ENCODE data around the gene ZBTB40.

The ZBTB40 gene

DNA sequence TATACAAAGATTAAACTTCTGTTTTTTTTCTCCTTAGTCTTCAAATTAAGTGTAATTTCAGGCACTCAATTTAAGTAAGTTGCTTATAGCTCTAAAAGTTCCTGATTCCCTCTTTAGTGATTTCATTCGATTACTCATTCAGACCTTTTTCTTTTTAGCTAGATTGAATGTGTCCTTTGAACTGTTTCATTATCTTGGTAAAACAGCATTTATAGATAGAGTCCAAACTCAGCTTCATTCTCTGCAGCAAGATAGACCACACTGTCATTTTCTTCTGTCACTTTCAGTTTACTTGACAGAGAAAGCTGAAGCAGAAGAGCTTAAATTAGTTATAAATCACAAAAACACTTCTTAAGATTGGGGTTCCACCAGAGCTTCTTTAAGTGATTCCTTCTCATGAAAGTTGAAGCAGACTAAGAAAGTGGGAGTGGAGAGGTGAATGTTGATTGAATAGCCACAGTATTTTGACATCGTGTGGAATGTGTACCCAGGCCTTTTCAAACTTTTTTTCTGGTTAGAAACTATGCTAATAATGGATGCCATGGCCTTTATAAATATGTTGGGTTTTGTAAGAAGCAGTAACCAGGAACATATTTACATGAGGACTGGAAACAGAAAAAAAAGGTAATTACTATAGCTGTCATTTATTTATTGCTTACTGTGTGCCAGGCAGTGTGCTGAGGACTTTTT lies 52.2 kb downstream of the ZBTB40 start:
- TF ChIP-seq, protein P1, sequence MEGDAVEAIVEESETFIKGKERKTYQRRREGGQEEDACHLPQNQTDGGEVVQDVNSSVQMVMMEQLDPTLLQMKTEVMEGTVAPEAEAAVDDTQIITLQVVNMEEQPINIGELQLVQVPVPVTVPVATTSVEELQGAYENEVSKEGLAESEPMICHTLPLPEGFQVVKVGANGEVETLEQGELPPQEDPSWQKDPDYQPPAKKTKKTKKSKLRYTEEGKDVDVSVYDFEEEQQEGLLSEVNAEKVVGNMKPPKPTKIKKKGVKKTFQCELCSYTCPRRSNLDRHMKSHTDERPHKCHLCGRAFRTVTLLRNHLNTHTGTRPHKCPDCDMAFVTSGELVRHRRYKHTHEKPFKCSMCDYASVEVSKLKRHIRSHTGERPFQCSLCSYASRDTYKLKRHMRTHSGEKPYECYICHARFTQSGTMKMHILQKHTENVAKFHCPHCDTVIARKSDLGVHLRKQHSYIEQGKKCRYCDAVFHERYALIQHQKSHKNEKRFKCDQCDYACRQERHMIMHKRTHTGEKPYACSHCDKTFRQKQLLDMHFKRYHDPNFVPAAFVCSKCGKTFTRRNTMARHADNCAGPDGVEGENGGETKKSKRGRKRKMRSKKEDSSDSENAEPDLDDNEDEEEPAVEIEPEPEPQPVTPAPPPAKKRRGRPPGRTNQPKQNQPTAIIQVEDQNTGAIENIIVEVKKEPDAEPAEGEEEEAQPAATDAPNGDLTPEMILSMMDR (IDR thresholded peaks at IDR 0.05; ENCODE audit: insufficient read depth, low read length, poor library complexity, severe bottlenecking) = no peak
- DNase-seq (ENCODE audit: extremely low read depth, insufficient read length) = no peak
- Histone ChIP-seq H3K36me3 (ENCODE audit: control insufficient read depth, insufficient read depth, low read length) (peaks cover 2% of the 10 kb centered on the region), H3K27me3 (replicated peaks; ENCODE audit: control insufficient read depth, insufficient read depth, low read length) (no peaks in the 10 kb centered on the region), H3K4me3 (replicated peaks; ENCODE audit: low read depth, low read length) (no peak overlapping the region)

DNA sequence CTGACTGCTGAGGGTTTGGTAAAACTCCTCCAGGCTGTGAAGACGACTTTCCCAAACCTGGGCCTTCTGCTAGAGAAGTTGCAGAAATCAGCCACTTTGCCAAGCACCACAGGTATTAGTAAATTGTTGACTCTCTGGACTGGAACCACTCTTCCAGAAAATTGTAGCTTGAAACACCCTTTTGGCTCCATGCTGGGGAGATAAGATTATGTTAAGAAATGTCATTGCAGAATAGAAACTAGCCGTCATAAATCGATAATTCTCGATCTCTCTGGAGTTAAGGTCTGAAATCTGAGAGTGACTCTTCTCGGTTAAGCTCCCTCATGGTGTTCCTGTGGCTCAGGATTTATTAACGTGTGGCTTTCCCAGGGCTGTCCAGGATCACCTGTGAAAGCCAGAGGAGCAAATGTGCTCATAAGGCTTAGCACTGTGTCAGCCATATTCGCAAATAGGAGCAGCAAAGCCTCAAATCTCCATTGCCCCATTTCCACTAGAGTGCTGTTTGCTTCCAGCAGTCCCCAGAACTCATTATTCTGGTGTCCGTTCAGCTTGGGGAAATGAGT lies 54.6 kb downstream of the ZBTB40 start:
- H3K36me3 ChIP-seq (ENCODE audit: control insufficient read depth, insufficient read depth, low read length) = peaks cover 7% of the 10 kb centered on the region
- TF ChIP-seq, protein P1 (IDR thresholded peaks at IDR 0.05; ENCODE audit: insufficient read depth, low read length, poor library complexity, severe bottlenecking) = no peak
- DNase-seq (ENCODE audit: extremely low read depth, insufficient read length) = no peak
- H3K27me3 ChIP-seq (replicated peaks; ENCODE audit: control insufficient read depth, insufficient read depth, low read length) = no peaks in the 10 kb centered on the region
- H3K4me3 ChIP-seq (replicated peaks; ENCODE audit: low read depth, low read length) = no peak overlapping the region

DNA sequence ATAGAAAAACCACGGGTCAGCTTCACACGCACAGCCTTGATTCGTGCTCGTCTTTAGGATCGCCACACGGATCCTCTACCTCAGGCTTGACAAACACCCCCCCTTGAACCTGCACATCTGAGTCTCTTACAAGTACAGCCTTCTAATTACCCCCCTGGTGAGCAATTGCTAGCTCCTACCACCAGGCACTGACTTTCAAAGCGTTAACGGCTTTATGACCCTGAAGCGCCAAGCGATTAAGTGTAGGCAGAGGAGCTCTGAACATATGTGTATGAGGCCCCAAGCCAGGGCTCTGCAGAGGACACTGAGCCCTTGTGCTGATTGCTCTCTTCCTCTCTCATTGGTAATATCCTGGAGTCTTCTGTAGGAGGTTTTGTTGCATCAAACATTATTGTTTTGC lies 55.9 kb downstream of the ZBTB40 start:
- Histone ChIP-seq H3K4me3 (replicated peaks; ENCODE audit: low read depth, low read length) (no peak overlapping the region), H3K36me3 (ENCODE audit: control insufficient read depth, insufficient read depth, low read length) (peaks cover 14% of the 10 kb centered on the region), H3K27me3 (replicated peaks; ENCODE audit: control insufficient read depth, insufficient read depth, low read length) (no peaks in the 10 kb centered on the region)
- TF ChIP-seq, protein P1 (IDR thresholded peaks at IDR 0.05; ENCODE audit: insufficient read depth, low read length, poor library complexity, severe bottlenecking) = no peak
- no peak for DNase-seq (ENCODE audit: extremely low read depth, insufficient read length)

DNA sequence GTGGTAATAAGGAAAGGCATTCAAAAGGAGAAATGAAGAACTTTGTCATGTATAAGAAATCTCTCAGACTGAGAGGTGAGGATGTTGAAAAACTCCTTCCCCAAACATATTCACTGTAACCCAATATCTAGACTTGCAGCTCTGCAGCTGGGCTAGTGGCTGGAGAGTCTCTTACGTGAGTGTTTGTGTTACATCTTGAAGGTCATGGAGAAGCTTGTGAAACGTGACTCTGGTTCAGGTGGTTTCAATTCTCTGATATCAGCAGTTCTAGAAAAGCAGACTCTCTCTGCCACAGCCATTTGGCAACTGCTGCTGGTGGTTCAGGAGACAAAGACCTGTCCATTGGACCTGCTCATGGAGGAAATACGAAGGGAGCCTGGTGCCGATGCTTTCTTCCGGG lies 56.7 kb downstream of the ZBTB40 start:
- Histone ChIP-seq H3K4me3 (replicated peaks; ENCODE audit: low read depth, low read length) (no peak overlapping the region), H3K27me3 (replicated peaks; ENCODE audit: control insufficient read depth, insufficient read depth, low read length) (no peaks in the 10 kb centered on the region), H3K36me3 (ENCODE audit: control insufficient read depth, insufficient read depth, low read length) (peaks cover 18% of the 10 kb centered on the region)
- DNase-seq (ENCODE audit: extremely low read depth, insufficient read length) = no peak
- TF ChIP-seq, protein P1 (IDR thresholded peaks at IDR 0.05; ENCODE audit: insufficient read depth, low read length, poor library complexity, severe bottlenecking) = no peak

DNA sequence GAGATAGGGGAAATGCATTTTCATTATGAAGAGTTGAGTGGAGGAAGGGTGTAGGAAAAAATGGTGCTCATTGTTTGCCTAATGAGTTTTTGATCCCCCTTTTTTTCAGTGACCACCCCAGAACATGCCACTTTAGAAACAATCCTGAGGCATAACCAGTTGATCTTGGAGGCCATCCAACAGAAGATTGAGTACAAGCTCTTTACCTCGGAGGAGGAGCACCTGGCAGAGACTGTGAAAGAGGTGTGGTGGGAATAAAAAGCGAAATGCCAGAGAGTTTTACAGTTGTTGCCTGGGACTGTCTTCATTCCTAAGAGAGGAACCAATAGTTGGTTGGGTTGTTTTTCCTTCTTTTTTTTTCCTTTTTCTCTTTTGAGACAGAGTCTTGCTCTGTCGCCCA lies 57.3 kb downstream of the ZBTB40 start:
- no peak overlapping the region for H3K4me3 ChIP-seq (replicated peaks; ENCODE audit: low read depth, low read length)
- no peak for DNase-seq (ENCODE audit: extremely low read depth, insufficient read length)
- TF ChIP-seq, protein P1 (IDR thresholded peaks at IDR 0.05; ENCODE audit: insufficient read depth, low read length, poor library complexity, severe bottlenecking) = no peak
- no peaks in the 10 kb centered on the region for H3K27me3 ChIP-seq (replicated peaks; ENCODE audit: control insufficient read depth, insufficient read depth, low read length)
- peaks cover 18% of the 10 kb centered on the region for H3K36me3 ChIP-seq (ENCODE audit: control insufficient read depth, insufficient read depth, low read length)

Measured in GM06990 (cell line).